ENCODE measurements around the gene ATP8B4.

DNA sequence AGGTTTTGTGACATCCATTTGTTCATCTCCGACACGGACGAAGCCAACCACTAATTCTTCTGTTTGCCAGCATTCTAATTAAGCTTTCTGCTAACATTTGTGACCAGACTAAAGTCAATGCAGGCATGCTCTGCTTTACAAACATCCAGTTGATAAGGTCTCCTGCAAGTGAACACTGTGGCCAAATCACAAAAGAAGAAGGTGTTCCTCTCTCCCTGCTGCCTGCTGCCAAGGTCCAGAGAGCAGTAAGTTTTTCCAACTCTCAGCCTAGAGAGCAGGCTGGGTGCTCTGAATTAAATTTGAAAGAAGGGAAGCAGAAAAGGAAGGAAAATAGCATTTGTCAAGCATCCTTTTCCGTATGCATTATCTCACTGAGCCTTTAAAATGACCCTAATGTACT lies 133.6 kb downstream of the ATP8B4 start:
- TF ChIP-seq, protein P1, sequence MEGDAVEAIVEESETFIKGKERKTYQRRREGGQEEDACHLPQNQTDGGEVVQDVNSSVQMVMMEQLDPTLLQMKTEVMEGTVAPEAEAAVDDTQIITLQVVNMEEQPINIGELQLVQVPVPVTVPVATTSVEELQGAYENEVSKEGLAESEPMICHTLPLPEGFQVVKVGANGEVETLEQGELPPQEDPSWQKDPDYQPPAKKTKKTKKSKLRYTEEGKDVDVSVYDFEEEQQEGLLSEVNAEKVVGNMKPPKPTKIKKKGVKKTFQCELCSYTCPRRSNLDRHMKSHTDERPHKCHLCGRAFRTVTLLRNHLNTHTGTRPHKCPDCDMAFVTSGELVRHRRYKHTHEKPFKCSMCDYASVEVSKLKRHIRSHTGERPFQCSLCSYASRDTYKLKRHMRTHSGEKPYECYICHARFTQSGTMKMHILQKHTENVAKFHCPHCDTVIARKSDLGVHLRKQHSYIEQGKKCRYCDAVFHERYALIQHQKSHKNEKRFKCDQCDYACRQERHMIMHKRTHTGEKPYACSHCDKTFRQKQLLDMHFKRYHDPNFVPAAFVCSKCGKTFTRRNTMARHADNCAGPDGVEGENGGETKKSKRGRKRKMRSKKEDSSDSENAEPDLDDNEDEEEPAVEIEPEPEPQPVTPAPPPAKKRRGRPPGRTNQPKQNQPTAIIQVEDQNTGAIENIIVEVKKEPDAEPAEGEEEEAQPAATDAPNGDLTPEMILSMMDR (IDR thresholded peaks at IDR 0.05), result no peak
- TF ChIP-seq POLR2A (IDR thresholded peaks at IDR 0.05), result no peak

Measured in thyroid gland (tissue), 4 donors.